Endodermal cell (in vitro differentiated cells): ENCODE measurements around the gene NAA50. TPM values are rescaled to one million over a fixed set of nuclear protein-coding genes. Genes with fewer than 3 reads are reported as not detected.

ENCODE experiments used
- DNase-seq: peaks from one replicate; pipeline ENCODE4 v3.0.0-alpha.2; 2017
- H3K27ac ChIP-seq: 2 replicates; pipeline ENCODE4 v1.5.1; 2013; ENCODE audit warnings: mild to moderate bottlenecking, low read depth, low read length, moderate library complexity
- H3K27me3 ChIP-seq: 2 replicates; pipeline ENCODE4 v1.6.1; 2013; ENCODE audit warnings: mild to moderate bottlenecking, low read length, moderate library complexity; ENCODE audit not compliant: insufficient read depth, control insufficient read depth, poor library complexity, severe bottlenecking
- H3K36me3 ChIP-seq: 2 replicates; pipeline ENCODE4 v1.7.0; 2013; ENCODE audit warnings: mild to moderate bottlenecking, low read length, moderate library complexity; ENCODE audit not compliant: control insufficient read depth, insufficient read depth
- H3K4me1 ChIP-seq: one replicate; pipeline ENCODE4 v1.7.0; 2013; ENCODE audit warnings: low read length; ENCODE audit not compliant: control insufficient read depth, insufficient read depth
- H3K4me3 ChIP-seq: 2 replicates; pipeline ENCODE4 v1.5.1; 2013; ENCODE audit warnings: mild to moderate bottlenecking, low read length, moderate library complexity
- H3K9ac ChIP-seq: 2 replicates; pipeline ENCODE4 v1.6.1; 2013; ENCODE audit warnings: mild to moderate bottlenecking, low read length, moderate library complexity; ENCODE audit not compliant: poor library complexity, severe bottlenecking; ENCODE audit errors: extremely low read depth
- H3K9me3 ChIP-seq: 2 replicates; pipeline ENCODE4 v1.6.1; 2013; ENCODE audit warnings: mild to moderate bottlenecking, low read length, moderate library complexity; ENCODE audit not compliant: control insufficient read depth
- H3K27ac Mint-ChIP-seq: 2 replicates; pipeline ENCODE4 v1.8.0; 2020; ENCODE audit warnings: mixed read lengths
- H3K27me3 Mint-ChIP-seq: 2 replicates; pipeline ENCODE4 v1.8.0; 2021; ENCODE audit warnings: mild to moderate bottlenecking, mixed read lengths; ENCODE audit not compliant: insufficient read depth
- H3K36me3 Mint-ChIP-seq: 2 replicates; pipeline ENCODE4 v1.8.0; 2020; ENCODE audit warnings: low read depth, mixed read lengths
- H3K4me1 Mint-ChIP-seq: 2 replicates; pipeline ENCODE4 v1.8.0; 2020; ENCODE audit warnings: mixed read lengths
- H3K4me3 Mint-ChIP-seq: 2 replicates; pipeline ENCODE4 v1.8.0; 2020; ENCODE audit warnings: mild to moderate bottlenecking, moderate library complexity, mixed read lengths
- H3K9me3 Mint-ChIP-seq: 2 replicates; pipeline ENCODE4 v1.8.0; 2020; ENCODE audit warnings: mild to moderate bottlenecking, mixed read lengths
- WGBS, 2 experiments: methylation state at CpG; one replicate each; pipeline versions ENCODE4 v1.1.5 to v1.1.7; 2013; ENCODE audit warnings: missing lambda C conversion rate in 2 of 2, mixed read lengths in 1 of 2; ENCODE audit not compliant: insufficient coverage in 1 of 2, insufficient read length in 1 of 2; 5-methylcytosine and 5-hydroxymethylcytosine counted together
- total RNA-seq, 2 donors: library from RNA; stranded (reverse); fragmentation: NEBNext Ultra II Directional in 1 of 2; extraction: Animal tissue kit (Norgen Biotek cat#: 25700) in 1 of 2; gene quantifications; 2 replicates in 1 of 2; 3 replicates in 1 of 2; pipeline ENCODE4 v1.2.1, GENCODE V29; 2021
- TF ChIP-seq, protein P1 (sequence below): fragments of 200-600 bp; sonication (generic); conservative IDR thresholded peaks from 2 replicates; pipeline ENCODE4 v1.5.0; 2021; ENCODE audit warnings: antibody characterized with exemption, mild to moderate bottlenecking

NAA50 gene
- total RNA-seq, 2 donors from 2014 or later, result 137 to 150 TPM

DNA sequence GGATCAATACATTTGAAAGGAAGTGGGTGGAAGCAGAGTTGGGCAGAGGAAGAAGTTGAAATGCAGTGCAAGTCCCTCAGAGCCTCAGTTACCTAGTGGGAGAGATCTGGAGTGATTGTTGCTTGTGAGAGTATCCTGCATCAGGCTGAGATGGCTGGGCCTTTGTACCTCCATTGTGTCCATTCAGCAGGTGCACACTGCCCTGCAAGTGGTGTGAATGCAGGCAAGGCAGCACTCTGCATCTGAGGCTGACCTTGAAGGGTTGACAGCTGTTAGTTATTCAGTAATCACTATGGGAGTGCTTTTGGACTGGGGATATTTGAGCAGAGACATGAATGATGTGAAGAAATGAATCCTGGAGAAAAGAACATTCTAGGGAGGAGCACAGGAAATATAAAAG, 25.9 kb upstream of the NAA50 start:
- H3K9me3 Mint-ChIP-seq, result no peaks in the 10 kb centered on the region
- TF ChIP-seq, protein P1, sequence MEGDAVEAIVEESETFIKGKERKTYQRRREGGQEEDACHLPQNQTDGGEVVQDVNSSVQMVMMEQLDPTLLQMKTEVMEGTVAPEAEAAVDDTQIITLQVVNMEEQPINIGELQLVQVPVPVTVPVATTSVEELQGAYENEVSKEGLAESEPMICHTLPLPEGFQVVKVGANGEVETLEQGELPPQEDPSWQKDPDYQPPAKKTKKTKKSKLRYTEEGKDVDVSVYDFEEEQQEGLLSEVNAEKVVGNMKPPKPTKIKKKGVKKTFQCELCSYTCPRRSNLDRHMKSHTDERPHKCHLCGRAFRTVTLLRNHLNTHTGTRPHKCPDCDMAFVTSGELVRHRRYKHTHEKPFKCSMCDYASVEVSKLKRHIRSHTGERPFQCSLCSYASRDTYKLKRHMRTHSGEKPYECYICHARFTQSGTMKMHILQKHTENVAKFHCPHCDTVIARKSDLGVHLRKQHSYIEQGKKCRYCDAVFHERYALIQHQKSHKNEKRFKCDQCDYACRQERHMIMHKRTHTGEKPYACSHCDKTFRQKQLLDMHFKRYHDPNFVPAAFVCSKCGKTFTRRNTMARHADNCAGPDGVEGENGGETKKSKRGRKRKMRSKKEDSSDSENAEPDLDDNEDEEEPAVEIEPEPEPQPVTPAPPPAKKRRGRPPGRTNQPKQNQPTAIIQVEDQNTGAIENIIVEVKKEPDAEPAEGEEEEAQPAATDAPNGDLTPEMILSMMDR, result no peak
- no peak overlapping the region for H3K27ac Mint-ChIP-seq
- Histone ChIP-seq H3K27ac (peak overlapping the region; percentile 16), H3K9me3 (no peaks in the 10 kb centered on the region), H3K27me3 (no peaks in the 10 kb centered on the region), H3K9ac (no peak overlapping the region), H3K36me3 (no peaks in the 10 kb centered on the region), H3K4me1 (no peaks in the 10 kb centered on the region), H3K4me3 (no peak overlapping the region)
- H3K36me3 Mint-ChIP-seq, result no peaks in the 10 kb centered on the region
- H3K27me3 Mint-ChIP-seq, result no peaks in the 10 kb centered on the region
- no peaks in the 10 kb centered on the region for H3K4me1 Mint-ChIP-seq
- DNase-seq, result no peak
- H3K4me3 Mint-ChIP-seq, result no peak overlapping the region

DNA sequence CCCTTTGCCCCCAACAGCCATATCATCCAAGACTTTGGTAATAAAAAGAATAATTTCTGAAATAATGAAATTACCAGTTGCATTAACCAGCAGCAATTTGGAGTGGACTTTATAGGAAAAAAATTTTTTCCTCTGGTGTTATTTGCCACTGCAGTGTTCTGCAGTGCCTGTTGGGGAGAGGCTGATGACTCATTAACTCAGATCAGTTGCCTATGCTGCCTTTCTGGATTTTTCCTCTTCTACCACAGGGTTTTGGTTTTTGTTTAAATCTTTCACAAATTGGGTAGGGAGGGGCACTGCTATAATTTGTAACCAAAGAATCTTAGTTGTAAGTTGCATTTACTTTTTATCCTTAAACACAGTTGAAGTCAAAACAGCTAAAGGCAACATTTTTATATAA, 23.5 kb upstream of the NAA50 start:
- H3K9ac ChIP-seq, result no peak overlapping the region
- no peaks in the 10 kb centered on the region for H3K36me3 ChIP-seq
- H3K27me3 Mint-ChIP-seq, result no peaks in the 10 kb centered on the region

DNA sequence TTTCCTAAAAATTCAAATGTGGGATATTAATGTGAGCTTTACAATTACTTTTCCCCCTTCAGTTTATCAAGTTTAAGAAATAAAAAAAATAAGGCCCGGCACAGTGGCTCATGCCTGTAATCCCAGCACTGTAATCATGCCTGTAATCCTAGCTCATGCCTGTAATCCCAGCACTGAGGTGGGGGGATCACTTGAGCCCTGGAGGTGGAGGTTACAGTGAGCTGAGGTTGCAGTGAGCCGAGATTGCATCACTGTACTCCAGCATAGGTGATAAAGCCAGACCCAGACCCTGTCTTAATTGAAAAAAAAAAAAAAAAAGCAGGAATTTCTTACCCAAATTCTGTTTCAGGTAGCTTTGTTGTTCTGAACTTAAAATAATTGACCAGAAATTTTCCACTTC, 18.6 kb upstream of the NAA50 start:
- H3K9me3 Mint-ChIP-seq, result no peaks in the 10 kb centered on the region
- 97 to 100% methylated on average over 2 of the region's 2 CpGs for WGBS, 2 experiments
- no peak for DNase-seq
- Histone ChIP-seq H3K9ac (no peak overlapping the region), H3K4me1 (no peaks in the 10 kb centered on the region), H3K36me3 (no peaks in the 10 kb centered on the region), H3K27me3 (no peaks in the 10 kb centered on the region), H3K4me3 (no peak overlapping the region), H3K9me3 (no peaks in the 10 kb centered on the region), H3K27ac (no peak overlapping the region)
- TF ChIP-seq, protein P1, result no peak
- no peaks in the 10 kb centered on the region for H3K4me1 Mint-ChIP-seq
- no peaks in the 10 kb centered on the region for H3K27me3 Mint-ChIP-seq
- H3K4me3 Mint-ChIP-seq, result no peak overlapping the region
- no peaks in the 10 kb centered on the region for H3K36me3 Mint-ChIP-seq
- H3K27ac Mint-ChIP-seq, result no peak overlapping the region

More for the DNA sequence above, 23.5 kb upstream of the NAA50 start:
- Mint-ChIP-seq H3K36me3 (no peaks in the 10 kb centered on the region), H3K4me3 (no peak overlapping the region), H3K27ac (no peak overlapping the region), H3K4me1 (no peaks in the 10 kb centered on the region), H3K9me3 (no peaks in the 10 kb centered on the region)
- H3K9me3 ChIP-seq, result no peaks in the 10 kb centered on the region
- H3K4me3 ChIP-seq, result no peak overlapping the region
- H3K4me1 ChIP-seq, result no peaks in the 10 kb centered on the region
- no peak overlapping the region for H3K27ac ChIP-seq
- H3K27me3 ChIP-seq, result no peaks in the 10 kb centered on the region
- TF ChIP-seq, protein P1, result no peak
- no peak for DNase-seq
